ENCODE data around the gene RPA1.

GRCh38 chr17:1890758-1891450, 61.1 kb downstream of the RPA1 start:
- no peak for TF ChIP-seq CTCF (IDR thresholded peaks at IDR 0.05)
- no peak for TF ChIP-seq POLR2A (IDR thresholded peaks at IDR 0.05)
